Femur (tissue), 1 donor: ENCODE results near the gene ZNF431.
"Not testable (repeated sequence)": the region's sequence is repeated elsewhere in the genome, so short reads cannot be mapped to it uniquely, and the experiment has no call there.

Experiments
- DNase-seq: peaks from one replicate; pipeline ENCODE4 v3.0.0-alpha.2; 2017

Gene ZNF431

GRCh38 chr19:21148681-21149080 is 6.8 kb downstream of the ZNF431 start:
- DNase-seq = no peak

GRCh38 chr19:21149877-21150276 is 8.0 kb downstream of the ZNF431 start:
- no peak for DNase-seq

- DNase-seq = no peak
Measured at GRCh38 chr19:21151460-21151859, 9.6 kb downstream of the ZNF431 start.

- no peak for DNase-seq
Measured at GRCh38 chr19:21158523-21159135, 16.8 kb downstream of the ZNF431 start.

- DNase-seq = no peak
Measured at GRCh38 chr19:21164541-21164940, 22.7 kb downstream of the ZNF431 start.

GRCh38 chr19:21166436-21166835 is 24.6 kb downstream of the ZNF431 start:
- no peak for DNase-seq

- DNase-seq = no peak
Measured at GRCh38 chr19:21197590-21198295, 55.9 kb downstream of the ZNF431 start.

GRCh38 chr19:21202865-21203494 is 61.1 kb downstream of the ZNF431 start:
- DNase-seq = peak; percentile 27

- no peak for DNase-seq
Measured at GRCh38 chr19:21210037-21210621, 68.3 kb downstream of the ZNF431 start.

- DNase-seq = no peak
Measured at GRCh38 chr19:21221693-21222092, 79.9 kb downstream of the ZNF431 start.

GRCh38 chr19:21229938-21230337 is 88.1 kb downstream of the ZNF431 start:
- DNase-seq = not testable (repeated sequence)

- DNase-seq = no peak
Measured at GRCh38 chr19:21233691-21234090, 91.9 kb downstream of the ZNF431 start.

- not testable (repeated sequence) for DNase-seq
Measured at GRCh38 chr19:21236751-21237150, 94.9 kb downstream of the ZNF431 start.

- DNase-seq = no peak
Measured at GRCh38 chr19:21238670-21239069, 96.8 kb downstream of the ZNF431 start.
